Glutamatergic neuron (in vitro differentiated cells): ENCODE measurements around the gene PNMA6F. TPM values are rescaled to one million over a fixed set of nuclear protein-coding genes. Genes with fewer than 3 reads are reported as not detected.
"Not testable (repeated sequence)": the region's sequence is repeated elsewhere in the genome, so short reads cannot be mapped to it uniquely, and the experiment has no call there.

ENCODE experiments used
- DNase-seq: peaks from one replicate; pipeline ENCODE4 v3.0.0; 2022
- H3K27ac Mint-ChIP-seq: one replicate; pipeline ENCODE4 v1.8.0; 2020; ENCODE audit warnings: mild to moderate bottlenecking, mixed read lengths, inconsistent platforms; ENCODE audit not compliant: unreplicated experiment
- H3K27me3 Mint-ChIP-seq: one replicate; pipeline ENCODE4 v1.8.0; 2020; ENCODE audit warnings: mild to moderate bottlenecking, moderate library complexity, mixed read lengths, inconsistent platforms; ENCODE audit not compliant: unreplicated experiment
- H3K36me3 Mint-ChIP-seq: one replicate; pipeline ENCODE4 v1.8.0; 2020; ENCODE audit warnings: mild to moderate bottlenecking, mixed read lengths, inconsistent platforms; ENCODE audit not compliant: unreplicated experiment
- H3K4me1 Mint-ChIP-seq: one replicate; pipeline ENCODE4 v1.8.0; 2020; ENCODE audit warnings: mild to moderate bottlenecking, low read depth, mixed read lengths, inconsistent platforms; ENCODE audit not compliant: unreplicated experiment
- H3K4me3 Mint-ChIP-seq: one replicate; pipeline ENCODE4 v1.8.0; 2020; ENCODE audit warnings: mild to moderate bottlenecking, mixed read lengths, inconsistent platforms; ENCODE audit not compliant: unreplicated experiment
- H3K9me3 Mint-ChIP-seq: one replicate; pipeline ENCODE4 v1.8.0; 2020; ENCODE audit warnings: mild to moderate bottlenecking, moderate library complexity, mixed read lengths, inconsistent platforms; ENCODE audit not compliant: unreplicated experiment
- total RNA-seq: library from RNA; stranded (reverse); fragmentation: NEBNext Ultra II Directional; extraction: Animal tissue kit (Norgen Biotek cat#: 25700); gene quantifications from one replicate; pipeline ENCODE4 v1.2.1, GENCODE V29; 2021; ENCODE audit not compliant: unreplicated experiment

The PNMA6F gene
- total RNA-seq, 1 donor from 2014 or later = not detected

GRCh38 chrX:153272070-153272469 is 49.5 kb downstream of the PNMA6F start:
- not testable (repeated sequence) for H3K27ac Mint-ChIP-seq, H3K36me3 Mint-ChIP-seq, H3K4me3 Mint-ChIP-seq, H3K9me3 Mint-ChIP-seq, H3K27me3 Mint-ChIP-seq, DNase-seq, H3K4me1 Mint-ChIP-seq

Other genes with a start within 250 kb of the PNMA6F start
- 14.0 TPM for gene PNMA6A, start 249.3 kb downstream of the PNMA6F start, total RNA-seq
- not detected for gene MAGEA1, start 142.5 kb downstream of the PNMA6F start, total RNA-seq
- gene ZNF275, start 12.4 kb upstream of the PNMA6F start, total RNA-seq = 8.5 TPM
- not detected for gene PNMA6E, start 79.6 kb upstream of the PNMA6F start, total RNA-seq
- 0.07 TPM for gene ZFP92, start 89.7 kb upstream of the PNMA6F start, total RNA-seq
- gene TREX2, start 124.3 kb upstream of the PNMA6F start, total RNA-seq = 0.29 TPM
- 24.6 TPM for gene HAUS7, start 148.8 kb upstream of the PNMA6F start, total RNA-seq
- 0.56 TPM for gene BGN, start 173.2 kb upstream of the PNMA6F start, total RNA-seq
- 68.0 TPM for gene ATP2B3, start 195.9 kb upstream of the PNMA6F start, total RNA-seq